ENCODE results near the gene RNF141.

- TF ChIP-seq CTCF (IDR thresholded peaks at IDR 0.05) = no peak
- TF ChIP-seq POLR2A (IDR thresholded peaks at IDR 0.05) = no peak
Observed at GRCh38 chr11:10490398-10491241, 50.4 kb downstream of the RNF141 start.
